Right lobe of liver (tissue), 6 donors: ENCODE data around the gene CLIC5. TPM values are rescaled to one million over a fixed set of nuclear protein-coding genes. Genes with fewer than 3 reads are reported as not detected.

Experiments
- ATAC-seq, 4 donors: fragments of 200-7000 bp; cut with Tn5 transposase; one replicate each; pipeline ENCODE4 v1.9.1; 2020; ENCODE audit warnings: mild to moderate bottlenecking in 4 of 4, moderate library complexity in 4 of 4
- DNase-seq, 3 donors: peaks; one replicate each; pipeline ENCODE4 v3.0.0-alpha.2; 2020
- H3K27ac ChIP-seq, 3 donors: fragments of 200-600 bp; one replicate each; pipeline ENCODE4 v1.8.0; 2022
- H3K27me3 ChIP-seq, 2 donors: fragments of 200-600 bp; one replicate each; pipeline ENCODE4 v1.8.0; 2022
- H3K36me3 ChIP-seq, 4 donors: fragments of 200-600 bp; sonication (generic) in 1 of 4; one replicate each; pipeline versions ENCODE4 v1.5.1 to v1.8.0; 2017 to 2022; ENCODE audit warnings: control low read depth in 1 of 4
- H3K4me1 ChIP-seq, 4 donors: fragments of 200-600 bp; sonication (generic) in 1 of 4; one replicate each; pipeline versions ENCODE4 v1.5.1 to v1.8.0; 2017 to 2022; ENCODE audit warnings: control low read depth in 1 of 4
- H3K4me3 ChIP-seq, 3 donors: fragments of 200-600 bp; one replicate each; pipeline ENCODE4 v1.8.0; 2022
- H3K9me3 ChIP-seq, 4 donors: fragments of 200-600 bp; sonication (generic) in 1 of 4; one replicate each; pipeline versions ENCODE4 v1.5.1 to v1.8.0; 2017 to 2022; ENCODE audit warnings: control low read depth in 1 of 4
- POLR2A ChIP-seq: fragments of 450-650 bp; IDR thresholded peaks from one replicate; pipeline ENCODE4 v1.6.1; 2017; ENCODE audit warnings: antibody characterized with exemption, mild to moderate bottlenecking
- WGBS: methylation state at CpG from one replicate; pipeline ENCODE4 v1.1.6; 2018; ENCODE audit warnings: low coverage, low lambda C conversion rate; ENCODE audit not compliant: insufficient coverage; ENCODE audit errors: missing lambda C conversion rate; 5-methylcytosine and 5-hydroxymethylcytosine counted together
- intact Hi-C, 2 donors: fragments of 100-400 bp; cut with DNase I; formaldehyde crosslinking; loops; one replicate each; pipeline versions ENCODE4 v1.11.2 to v1.14.1; 2022
- total RNA-seq, 6 experiments: library from RNA; depleted of rRNA in 2 of 6; stranded (reverse); fragments of >200 nt in 2 of 6; fragmentation: NEBNext Ultra II Directional in 3 of 6; extraction: Animal tissue kit (Norgen Biotek cat#: 25700) in 3 of 6; gene quantifications; one replicate each; pipeline versions ENCODE4 v1.1.0 to v1.2.4, GENCODE V29; 2016 to 2023
- TF ChIP-seq, protein P1 (sequence below), 4 donors: fragments of 200-600 bp in 3 of 4; fragments of 450-650 bp in 1 of 4; IDR thresholded peaks; one replicate each; pipeline versions ENCODE4 v1.5.1 to v1.8.0; 2016 to 2022; ENCODE audit warnings: antibody characterized with exemption in 4 of 4, mild to moderate bottlenecking in 2 of 4
- donor health status: DM: no; HTN: yes; CAD: no.
- donor health status: DM: no; HTN: no; CAD: no.
- donor health status: DM: no; HTN: no; CAD: no.
- donor health status: DM: no; HTN: yes; CAD: no.
- donor health status: DM: no; HTN: yes; CAD: no.

Gene CLIC5
- total RNA-seq, 6 experiments from 2014 or later: 0.18 to 0.42 (median 0.29) TPM

DNA sequence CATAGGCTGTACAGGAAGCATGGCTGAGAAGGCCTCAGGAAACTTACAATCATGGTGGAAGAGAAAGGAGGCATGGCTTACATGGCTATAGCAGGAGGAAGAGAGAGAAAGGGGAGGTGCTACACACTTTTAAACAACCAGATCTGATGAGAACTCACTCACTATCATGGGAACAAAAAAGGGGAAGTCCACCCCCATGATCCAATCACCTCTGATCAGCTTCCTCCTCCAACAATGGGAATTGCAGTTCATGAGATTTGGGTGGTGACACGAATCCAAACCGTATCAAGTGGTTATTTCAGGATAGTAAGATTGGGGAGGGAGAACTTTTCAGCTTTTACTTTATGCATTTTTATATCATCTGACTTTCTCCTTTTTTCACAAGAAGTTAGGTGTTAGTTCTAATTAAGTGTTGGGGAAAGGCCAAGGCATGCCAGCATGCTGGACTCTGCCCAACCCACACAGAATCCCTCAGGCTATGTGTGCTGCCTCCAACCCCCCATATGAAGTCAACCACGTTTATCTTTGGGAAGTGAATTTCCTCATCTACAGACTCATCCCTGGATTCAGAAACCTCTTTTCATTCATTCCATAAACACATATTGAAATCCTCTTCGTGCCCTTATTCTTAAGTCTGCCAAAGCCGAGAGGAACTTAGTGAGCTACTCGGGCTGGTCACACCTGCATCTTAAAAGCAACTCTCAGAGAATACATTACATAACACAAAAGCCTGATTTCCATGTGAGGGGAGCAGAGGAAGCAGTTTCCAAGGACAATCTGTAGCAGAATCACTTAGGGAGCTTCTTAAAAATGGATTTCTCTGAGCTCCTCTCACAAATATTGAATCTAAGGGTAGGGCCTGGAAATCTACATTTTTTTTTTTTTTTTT lies 16.7 kb upstream of the CLIC5 start:
- 74% methylated on average over 6 of the region's 6 CpGs for WGBS
- intact Hi-C loops: no loop called here
- Histone ChIP-seq H3K36me3 (no peaks in the 10 kb centered on the region), H3K9me3 (no peaks in the 10 kb centered on the region), H3K27me3 (no peaks in the 10 kb centered on the region), H3K4me3 (no peak overlapping the region), H3K27ac (no peak overlapping the region), H3K4me1 (no peaks in the 10 kb centered on the region)
- no peak for DNase-seq
- ATAC-seq: no peak
- no peak for TF ChIP-seq POLR2A
- TF ChIP-seq, protein P1, sequence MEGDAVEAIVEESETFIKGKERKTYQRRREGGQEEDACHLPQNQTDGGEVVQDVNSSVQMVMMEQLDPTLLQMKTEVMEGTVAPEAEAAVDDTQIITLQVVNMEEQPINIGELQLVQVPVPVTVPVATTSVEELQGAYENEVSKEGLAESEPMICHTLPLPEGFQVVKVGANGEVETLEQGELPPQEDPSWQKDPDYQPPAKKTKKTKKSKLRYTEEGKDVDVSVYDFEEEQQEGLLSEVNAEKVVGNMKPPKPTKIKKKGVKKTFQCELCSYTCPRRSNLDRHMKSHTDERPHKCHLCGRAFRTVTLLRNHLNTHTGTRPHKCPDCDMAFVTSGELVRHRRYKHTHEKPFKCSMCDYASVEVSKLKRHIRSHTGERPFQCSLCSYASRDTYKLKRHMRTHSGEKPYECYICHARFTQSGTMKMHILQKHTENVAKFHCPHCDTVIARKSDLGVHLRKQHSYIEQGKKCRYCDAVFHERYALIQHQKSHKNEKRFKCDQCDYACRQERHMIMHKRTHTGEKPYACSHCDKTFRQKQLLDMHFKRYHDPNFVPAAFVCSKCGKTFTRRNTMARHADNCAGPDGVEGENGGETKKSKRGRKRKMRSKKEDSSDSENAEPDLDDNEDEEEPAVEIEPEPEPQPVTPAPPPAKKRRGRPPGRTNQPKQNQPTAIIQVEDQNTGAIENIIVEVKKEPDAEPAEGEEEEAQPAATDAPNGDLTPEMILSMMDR (IDR thresholded peaks at IDR 0.05): no peak

DNA sequence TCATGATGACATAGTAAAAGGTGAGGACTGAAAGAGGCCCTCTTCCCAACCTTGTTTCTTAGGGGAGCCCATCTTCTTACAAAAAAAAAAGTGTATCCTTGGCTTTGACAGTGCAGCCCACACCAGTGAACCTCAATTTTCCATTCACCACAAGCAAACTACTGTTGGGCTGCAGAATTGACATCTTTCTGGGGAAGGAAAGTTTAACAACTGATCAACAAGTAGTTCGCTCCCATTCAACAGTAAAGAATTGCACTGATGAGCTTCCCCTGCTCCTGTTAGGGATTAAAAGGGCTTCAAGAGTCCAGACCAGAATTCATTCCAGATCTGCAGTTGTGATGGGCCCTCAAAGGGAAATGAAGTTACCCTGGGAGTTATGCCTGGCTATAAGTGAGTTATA lies 13.9 kb upstream of the CLIC5 start:
- no peaks in the 10 kb centered on the region for H3K36me3 ChIP-seq
- intact Hi-C loops: no loop called here
- TF ChIP-seq, protein P1 (IDR thresholded peaks at IDR 0.05): no peak
- TF ChIP-seq POLR2A: no peak
- no peak overlapping the region for H3K4me3 ChIP-seq
- DNase-seq (no peak), ATAC-seq (no peak)
- H3K4me1 ChIP-seq: no peaks in the 10 kb centered on the region
- 67% methylated on average over 1 of the region's 1 CpG for WGBS
- no peak overlapping the region for H3K27ac ChIP-seq
- no peaks in the 10 kb centered on the region for H3K27me3 ChIP-seq
- no peaks in the 10 kb centered on the region for H3K9me3 ChIP-seq

DNA sequence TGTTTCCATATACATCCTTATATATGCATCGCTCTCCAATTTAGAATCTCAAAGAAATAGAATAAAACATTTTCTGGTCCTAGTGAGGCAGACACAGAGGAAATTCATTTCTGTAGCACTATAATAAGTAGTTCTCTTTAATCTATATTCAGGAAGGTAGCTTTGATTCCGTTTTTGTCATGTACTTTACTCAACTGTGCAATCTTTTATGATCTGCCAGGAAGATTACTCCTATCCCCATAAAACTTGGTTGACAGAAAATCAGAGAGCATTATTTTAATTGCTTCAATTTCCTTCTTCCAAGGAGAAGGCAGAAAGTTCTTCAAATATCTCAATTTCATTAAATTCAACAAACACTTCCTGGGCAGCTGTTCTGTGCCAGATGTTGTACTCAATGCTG lies 10.6 kb upstream of the CLIC5 start:
- 73% methylated on average over 2 of the region's 2 CpGs for WGBS
- intact Hi-C loops: no loop called here
- Histone ChIP-seq H3K9me3 (no peaks in the 10 kb centered on the region), H3K27ac (no peak overlapping the region), H3K4me1 (no peaks in the 10 kb centered on the region), H3K27me3 (no peaks in the 10 kb centered on the region), H3K36me3 (no peaks in the 10 kb centered on the region), H3K4me3 (no peak overlapping the region)
- TF ChIP-seq, protein P1 (IDR thresholded peaks at IDR 0.05): no peak
- TF ChIP-seq POLR2A: no peak
- no peak for ATAC-seq
- DNase-seq: no peak

DNA sequence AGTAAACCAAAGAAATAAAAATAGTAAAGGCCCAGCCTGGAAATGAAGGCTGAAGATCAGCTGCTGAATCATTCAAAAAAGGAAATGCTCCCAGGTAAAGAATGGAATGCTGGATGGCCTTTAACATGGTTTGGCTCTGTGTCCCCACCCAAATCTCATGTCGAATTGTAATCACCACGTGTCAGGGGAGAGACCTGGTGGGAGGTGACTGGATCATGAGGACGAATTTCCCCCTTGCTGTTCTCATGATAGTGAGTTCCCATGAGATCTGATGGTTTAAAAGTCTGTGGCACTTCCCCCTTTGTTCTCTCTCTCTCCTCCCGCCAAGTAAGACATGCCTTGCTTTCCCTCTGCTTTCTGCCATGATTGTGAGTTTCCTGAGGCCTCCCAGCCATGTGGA lies 9.9 kb upstream of the CLIC5 start:
- TF ChIP-seq, protein P1 (IDR thresholded peaks at IDR 0.05): no peak
- no peak for TF ChIP-seq POLR2A
- Histone ChIP-seq H3K4me3 (no peak overlapping the region), H3K4me1 (no peaks in the 10 kb centered on the region), H3K9me3 (no peaks in the 10 kb centered on the region), H3K27ac (no peak overlapping the region), H3K36me3 (no peaks in the 10 kb centered on the region), H3K27me3 (no peaks in the 10 kb centered on the region)
- intact Hi-C loops: no loop called here
- ATAC-seq (no peak), DNase-seq (no peak)
- WGBS: 79% methylated on average over 4 of the region's 4 CpGs
